ENCODE measurements around the gene SLC44A3.

SLC44A3 gene

GRCh38 chr1:94906382-94906781, 86.2 kb downstream of the SLC44A3 start:
- CTCF ChIA-PET, result no interaction called here
- TF ChIP-seq, protein P1, sequence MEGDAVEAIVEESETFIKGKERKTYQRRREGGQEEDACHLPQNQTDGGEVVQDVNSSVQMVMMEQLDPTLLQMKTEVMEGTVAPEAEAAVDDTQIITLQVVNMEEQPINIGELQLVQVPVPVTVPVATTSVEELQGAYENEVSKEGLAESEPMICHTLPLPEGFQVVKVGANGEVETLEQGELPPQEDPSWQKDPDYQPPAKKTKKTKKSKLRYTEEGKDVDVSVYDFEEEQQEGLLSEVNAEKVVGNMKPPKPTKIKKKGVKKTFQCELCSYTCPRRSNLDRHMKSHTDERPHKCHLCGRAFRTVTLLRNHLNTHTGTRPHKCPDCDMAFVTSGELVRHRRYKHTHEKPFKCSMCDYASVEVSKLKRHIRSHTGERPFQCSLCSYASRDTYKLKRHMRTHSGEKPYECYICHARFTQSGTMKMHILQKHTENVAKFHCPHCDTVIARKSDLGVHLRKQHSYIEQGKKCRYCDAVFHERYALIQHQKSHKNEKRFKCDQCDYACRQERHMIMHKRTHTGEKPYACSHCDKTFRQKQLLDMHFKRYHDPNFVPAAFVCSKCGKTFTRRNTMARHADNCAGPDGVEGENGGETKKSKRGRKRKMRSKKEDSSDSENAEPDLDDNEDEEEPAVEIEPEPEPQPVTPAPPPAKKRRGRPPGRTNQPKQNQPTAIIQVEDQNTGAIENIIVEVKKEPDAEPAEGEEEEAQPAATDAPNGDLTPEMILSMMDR (conservative IDR thresholded peaks at IDR 0.05; ENCODE audit: low read depth), result no peak
- POLR2A ChIA-PET (ENCODE audit: low non-redundant PET), result no interaction called here
- no peak for DNase-seq (ENCODE audit: low spot score)
- no peak overlapping the region for H3K27ac ChIP-seq

DNA sequence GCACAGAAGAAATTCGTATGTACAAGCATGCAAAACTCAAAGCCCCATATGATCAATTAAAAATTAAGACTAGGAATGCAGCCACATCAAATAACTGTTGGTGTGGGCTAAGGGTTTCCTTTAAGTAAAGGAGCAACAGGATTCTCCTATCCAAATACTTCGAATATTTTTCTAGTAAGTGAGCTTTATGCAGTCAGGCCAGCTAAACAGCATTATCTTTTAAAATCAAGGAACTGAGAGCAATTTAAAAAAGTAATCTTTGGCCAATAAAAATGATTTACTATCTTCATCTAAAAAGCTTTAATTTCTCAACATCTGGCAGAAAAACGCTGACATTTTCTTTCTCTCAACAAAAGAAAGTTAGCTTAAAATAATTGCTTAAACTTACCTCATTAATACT, 87.0 kb downstream of the SLC44A3 start:
- no peak overlapping the region for H3K27ac ChIP-seq
- CTCF ChIA-PET, result no interaction called here
- DNase-seq (ENCODE audit: low spot score), result no peak
- TF ChIP-seq, protein P1 (conservative IDR thresholded peaks at IDR 0.05; ENCODE audit: low read depth), result no peak
- POLR2A ChIA-PET (ENCODE audit: low non-redundant PET), result no interaction called here

DNA sequence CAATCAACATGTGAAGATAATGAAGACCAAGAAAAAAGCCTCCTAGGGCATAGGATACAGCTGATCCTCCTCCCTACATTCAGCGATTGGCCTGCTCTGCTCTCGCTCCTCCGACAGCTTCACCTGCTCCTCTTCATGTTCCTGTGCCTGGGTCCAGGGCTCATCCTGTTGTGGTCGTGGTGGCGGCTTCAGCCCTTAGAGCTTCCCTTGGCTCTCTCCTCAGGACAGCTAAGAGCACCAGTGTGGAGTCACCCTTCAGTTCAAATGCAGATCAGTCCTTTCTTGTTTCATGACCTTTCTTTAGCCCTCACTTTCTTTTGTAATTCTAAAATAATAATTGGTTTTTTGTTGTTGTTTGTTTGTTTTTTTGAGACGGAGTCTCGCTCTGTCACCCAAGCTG, 88.0 kb downstream of the SLC44A3 start:
- no peak for DNase-seq (ENCODE audit: low spot score)
- ChIA-PET CTCF (no interaction called here), POLR2A (ENCODE audit: low non-redundant PET) (no interaction called here)
- TF ChIP-seq, protein P1 (conservative IDR thresholded peaks at IDR 0.05; ENCODE audit: low read depth), result no peak
- H3K27ac ChIP-seq, result no peak overlapping the region

DNA sequence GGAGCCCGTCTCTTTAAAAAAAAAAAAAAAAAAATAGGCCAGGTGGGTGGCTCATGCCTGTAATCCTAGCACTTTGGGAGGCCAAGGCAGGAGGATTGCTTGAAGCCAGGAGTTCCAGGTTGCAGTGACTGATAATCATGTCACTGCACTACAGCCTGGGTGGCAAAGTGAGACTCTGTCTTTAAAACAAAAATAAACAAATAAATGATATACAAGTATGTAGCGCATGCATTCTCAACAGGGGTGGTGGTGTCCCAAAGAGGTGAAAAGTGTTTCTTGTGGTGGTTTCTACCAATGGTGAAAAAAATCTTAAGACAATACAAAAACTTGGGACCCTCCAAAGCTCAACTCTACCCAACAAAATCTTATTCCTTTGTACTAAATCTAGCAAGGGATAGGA, 88.8 kb downstream of the SLC44A3 start:
- TF ChIP-seq, protein P1 (conservative IDR thresholded peaks at IDR 0.05; ENCODE audit: low read depth), result no peak
- DNase-seq (ENCODE audit: low spot score), result no peak
- ChIA-PET CTCF (interaction anchor here (0.7 to 1.0 kb wide), 2 partner anchors 47 to 55 kb away, joined by 4 read pairs; no protein-coding TSS in a partner anchor), POLR2A (ENCODE audit: low non-redundant PET) (no interaction called here)
- no peak overlapping the region for H3K27ac ChIP-seq

DNA sequence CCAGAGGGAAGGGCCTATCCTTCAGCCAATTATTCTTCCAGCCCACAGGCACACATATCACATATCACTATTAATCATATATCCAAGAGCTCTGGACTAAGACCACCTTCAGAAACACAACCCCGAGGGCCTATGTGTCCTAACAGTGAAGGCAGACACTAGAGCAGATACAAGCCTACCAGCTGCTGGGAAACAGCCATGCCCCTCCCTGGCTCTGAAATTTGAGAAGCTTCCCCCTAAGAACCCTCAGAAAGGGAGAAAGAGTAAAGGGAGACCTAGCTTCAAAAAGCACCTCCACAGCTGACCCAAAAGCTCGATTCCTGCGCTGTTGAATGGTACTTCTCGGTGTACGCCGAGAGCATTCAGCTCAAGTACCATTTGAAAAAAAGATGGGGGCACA, 89.3 kb downstream of the SLC44A3 start:
- H3K27ac ChIP-seq, result no peak overlapping the region
- CTCF ChIA-PET, result interaction anchor here (0.7 to 1.0 kb wide), 2 partner anchors 47 to 55 kb away, joined by 4 read pairs; no protein-coding TSS in a partner anchor
- no peak for DNase-seq (ENCODE audit: low spot score)
- POLR2A ChIA-PET (ENCODE audit: low non-redundant PET), result no interaction called here
- TF ChIP-seq, protein P1 (conservative IDR thresholded peaks at IDR 0.05; ENCODE audit: low read depth), result no peak

- no peak for DNase-seq (ENCODE audit: low spot score)
- ChIA-PET POLR2A (ENCODE audit: low non-redundant PET) (no interaction called here), CTCF (interaction anchor here (0.6 kb wide), 1 partner anchor 224 kb away, joined by 3 read pairs; no protein-coding TSS in a partner anchor)
- no peak overlapping the region for H3K27ac ChIP-seq
- TF ChIP-seq, protein P1 (conservative IDR thresholded peaks at IDR 0.05; ENCODE audit: low read depth), result no peak
Observed at GRCh38 chr1:94912263-94913184, 92.4 kb downstream of the SLC44A3 start.
